Measurements from ENCODE around the gene ENPP4. TPM values are rescaled to one million over a fixed set of nuclear protein-coding genes. Genes with fewer than 3 reads are reported as not detected.
A peak's percentile ranks its signal among the peaks of the same experiment; 100 is the strongest.
"Not testable (repeated sequence)": the region's sequence is repeated elsewhere in the genome, so short reads cannot be mapped to it uniquely, and the experiment has no call there.

Gene ENPP4, protein sequence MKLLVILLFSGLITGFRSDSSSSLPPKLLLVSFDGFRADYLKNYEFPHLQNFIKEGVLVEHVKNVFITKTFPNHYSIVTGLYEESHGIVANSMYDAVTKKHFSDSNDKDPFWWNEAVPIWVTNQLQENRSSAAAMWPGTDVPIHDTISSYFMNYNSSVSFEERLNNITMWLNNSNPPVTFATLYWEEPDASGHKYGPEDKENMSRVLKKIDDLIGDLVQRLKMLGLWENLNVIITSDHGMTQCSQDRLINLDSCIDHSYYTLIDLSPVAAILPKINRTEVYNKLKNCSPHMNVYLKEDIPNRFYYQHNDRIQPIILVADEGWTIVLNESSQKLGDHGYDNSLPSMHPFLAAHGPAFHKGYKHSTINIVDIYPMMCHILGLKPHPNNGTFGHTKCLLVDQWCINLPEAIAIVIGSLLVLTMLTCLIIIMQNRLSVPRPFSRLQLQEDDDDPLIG
- 1 to 10 TPM; 6.6 to 7.3 TPM for total RNA-seq

DNA sequence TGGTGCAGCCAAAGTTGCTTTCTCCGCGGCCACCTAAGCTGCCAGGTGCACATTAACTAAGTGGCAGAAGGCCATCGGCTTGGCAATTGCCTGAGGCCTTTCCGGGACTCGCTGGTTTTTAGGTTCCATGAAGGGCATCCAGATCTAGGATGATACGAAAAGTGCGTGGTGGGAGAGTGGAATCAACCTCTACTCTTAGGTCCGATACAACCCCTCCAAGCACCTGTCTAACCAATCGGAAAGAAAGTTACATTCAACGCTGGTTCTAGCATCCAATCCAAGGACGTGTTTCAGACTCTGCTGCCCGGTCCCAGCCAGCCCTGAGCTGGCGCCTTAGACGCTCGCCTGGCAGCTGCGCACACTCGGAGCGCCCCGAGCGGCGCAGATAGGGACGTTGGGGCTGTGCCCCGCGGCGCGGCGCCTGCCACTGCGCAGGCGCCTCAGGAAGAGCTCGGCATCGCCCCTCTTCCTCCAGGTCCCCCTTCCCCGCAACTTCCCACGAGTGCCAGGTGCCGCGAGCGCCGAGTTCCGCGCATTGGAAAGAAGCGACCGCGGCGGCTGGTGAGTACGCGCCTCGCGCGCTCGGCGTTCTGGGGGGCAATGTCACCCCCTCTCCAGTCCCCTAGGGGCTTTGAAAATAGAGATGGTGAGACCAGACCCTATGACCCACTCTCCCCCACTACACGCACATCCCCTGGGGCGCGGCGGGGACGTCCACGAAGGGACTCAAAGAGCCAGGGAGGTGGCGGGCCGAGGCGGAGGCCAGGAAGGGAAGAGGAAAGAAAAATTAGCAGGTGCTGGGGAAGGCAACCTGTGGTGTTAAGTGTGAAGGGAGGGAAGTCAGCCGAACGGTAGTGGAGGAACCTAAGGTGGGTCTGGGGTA is at the start of gene ENPP4:
ENPP4 (plus strand) TSS at position 361 of the 883 bp plus-strand sequence. CDS start 9,595 bp downstream, outside the sequence.
- intact Hi-C loops (cut with micrococcal nuclease) = loop anchor here (2.0 kb wide), 1 partner anchor 41 kb away; the partner anchor contains the start of gene ENPP5
- Mint-ChIP-seq H3K27me3 (no peaks in the 10 kb centered on the region), H3K4me3 (peak within 1 kb of the TSS; percentile 92), H3K4me1 (ENCODE audit: low read depth) (peaks cover 35% of the 10 kb centered on the region), H3K36me3 (ENCODE audit: low read depth) (no peaks in the 10 kb centered on the region), H3K27ac (peak within 1 kb of the TSS; percentile 92), H3K9me3 (no peaks in the 10 kb centered on the region)
- CTCF ChIA-PET = interaction anchor here (1.0 to 2.0 kb wide), 9 partner anchors 9 to 199 kb away, joined by 3 to 15 read pairs (median 4); no protein-coding TSS in a partner anchor
- peak; percentile 100 for ATAC-seq
- TF ChIP-seq, protein P1, sequence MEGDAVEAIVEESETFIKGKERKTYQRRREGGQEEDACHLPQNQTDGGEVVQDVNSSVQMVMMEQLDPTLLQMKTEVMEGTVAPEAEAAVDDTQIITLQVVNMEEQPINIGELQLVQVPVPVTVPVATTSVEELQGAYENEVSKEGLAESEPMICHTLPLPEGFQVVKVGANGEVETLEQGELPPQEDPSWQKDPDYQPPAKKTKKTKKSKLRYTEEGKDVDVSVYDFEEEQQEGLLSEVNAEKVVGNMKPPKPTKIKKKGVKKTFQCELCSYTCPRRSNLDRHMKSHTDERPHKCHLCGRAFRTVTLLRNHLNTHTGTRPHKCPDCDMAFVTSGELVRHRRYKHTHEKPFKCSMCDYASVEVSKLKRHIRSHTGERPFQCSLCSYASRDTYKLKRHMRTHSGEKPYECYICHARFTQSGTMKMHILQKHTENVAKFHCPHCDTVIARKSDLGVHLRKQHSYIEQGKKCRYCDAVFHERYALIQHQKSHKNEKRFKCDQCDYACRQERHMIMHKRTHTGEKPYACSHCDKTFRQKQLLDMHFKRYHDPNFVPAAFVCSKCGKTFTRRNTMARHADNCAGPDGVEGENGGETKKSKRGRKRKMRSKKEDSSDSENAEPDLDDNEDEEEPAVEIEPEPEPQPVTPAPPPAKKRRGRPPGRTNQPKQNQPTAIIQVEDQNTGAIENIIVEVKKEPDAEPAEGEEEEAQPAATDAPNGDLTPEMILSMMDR (IDR thresholded peaks at IDR 0.05) = no peak
- peak; percentile 88 for DNase-seq
- POLR2A ChIA-PET = interaction anchor here (0.7 to 1.4 kb wide), 2 partner anchors 13 to 1711 kb away, joined by 3 to 5 read pairs; no protein-coding TSS in a partner anchor

GRCh38 chr6:46080111-46080510 is 49.7 kb upstream of the ENPP4 start:
- no peak overlapping the region for H3K4me3 Mint-ChIP-seq
- H3K27ac Mint-ChIP-seq = no peak overlapping the region
- ChIA-PET CTCF (interaction anchor here (0.8 to 3.0 kb wide), 3 partner anchors 10 to 149 kb away, joined by 3 to 24 read pairs (median 8); no protein-coding TSS in a partner anchor), POLR2A (no interaction called here)
- H3K4me1 Mint-ChIP-seq (ENCODE audit: low read depth) = peaks cover 4% of the 10 kb centered on the region
- TF ChIP-seq, protein P1 (IDR thresholded peaks at IDR 0.05) = no peak
- ATAC-seq = no peak
- DNase-seq = no peak
- peaks cover 1% of the 10 kb centered on the region for H3K27me3 Mint-ChIP-seq
- intact Hi-C loops (cut with micrococcal nuclease) = no loop called here
- no peaks in the 10 kb centered on the region for H3K9me3 Mint-ChIP-seq
- no peaks in the 10 kb centered on the region for H3K36me3 Mint-ChIP-seq (ENCODE audit: low read depth)

- peaks cover 18% of the 10 kb centered on the region for H3K27me3 Mint-ChIP-seq
- H3K9me3 Mint-ChIP-seq; H3K4me3 Mint-ChIP-seq; ATAC-seq; H3K4me1 Mint-ChIP-seq (ENCODE audit: low read depth); H3K36me3 Mint-ChIP-seq (ENCODE audit: low read depth); H3K27ac Mint-ChIP-seq; POLR2A ChIA-PET; intact Hi-C loops (cut with micrococcal nuclease); DNase-seq; CTCF ChIA-PET: not testable (repeated sequence)
These were observed 44.1 kb upstream of the ENPP4 start for GRCh38 chr6:46085688-46086087.

- Mint-ChIP-seq H3K27me3 (peaks cover 24% of the 10 kb centered on the region), H3K4me1 (ENCODE audit: low read depth) (peaks cover 4% of the 10 kb centered on the region), H3K4me3 (no peak overlapping the region), H3K9me3 (peaks cover 9% of the 10 kb centered on the region), H3K27ac (no peak overlapping the region), H3K36me3 (ENCODE audit: low read depth) (peaks cover under 1% of the 10 kb centered on the region)
- DNase-seq (peak; percentile 76), ATAC-seq (peak; percentile 70)
- TF ChIP-seq, protein P1 (IDR thresholded peaks at IDR 0.05) = peak; percentile 84
- intact Hi-C loops (cut with micrococcal nuclease) = loop anchor here (2.0 kb wide), 1 partner anchor 320 kb away; no protein-coding TSS in a partner anchor
- CTCF ChIA-PET = interaction anchor here (0.7 to 4.4 kb wide), 56 partner anchors 10 to 690 kb away, joined by 3 to 55 read pairs (median 4); partner anchors contain the start of genes ENPP4 and ENPP5
- POLR2A ChIA-PET = no interaction called here
These were observed 39.4 kb upstream of the ENPP4 start for GRCh38 chr6:46090115-46091079.

Measured in activated CD8-positive, alpha-beta T cell treated with anti-CD3 and anti-CD28 coated beads for 36 hours (primary cell).